Lower leg skin (tissue), 4 donors: ENCODE measurements around the gene TLE2. TPM values are rescaled to one million over a fixed set of nuclear protein-coding genes. Genes with fewer than 3 reads are reported as not detected.

Source experiments
- DNase-seq, 2 donors: peaks; one replicate each; pipeline ENCODE4 v3.0.0-alpha.2; 2019; ENCODE audit warnings: low spot score in 2 of 2
- H3K4me3 ChIP-seq: fragments of 200-600 bp; sonication (generic); 2 replicates; pipeline ENCODE4 v1.5.1; 2017; ENCODE audit warnings: mild to moderate bottlenecking, low read depth; ENCODE audit not compliant: poor library complexity, severe bottlenecking
- CTCF ChIP-seq, 3 donors: fragments of 450-650 bp; IDR thresholded peaks; one replicate each; pipeline ENCODE4 v1.5.1; 2016; ENCODE audit warnings: antibody characterized with exemption in 3 of 3, mild to moderate bottlenecking in 3 of 3, moderate library complexity in 2 of 3
- POLR2A ChIP-seq, 2 donors: fragments of 450-650 bp; IDR thresholded peaks; one replicate each; pipeline ENCODE4 v1.6.1; 2016 to 2017; ENCODE audit warnings: antibody characterized with exemption in 2 of 2, mild to moderate bottlenecking in 1 of 2, moderate library complexity in 1 of 2
- WGBS, 2 donors: methylation state at CpG; one replicate each; pipeline ENCODE4 v1.1.5; 2018; 5-methylcytosine and 5-hydroxymethylcytosine counted together
- intact Hi-C: fragments of 100-400 bp; cut with DNase I; formaldehyde crosslinking; loops from one replicate; pipeline ENCODE4 v1.15.0; 2023; ENCODE audit warnings: low total_unique reads
- total RNA-seq, 4 donors: library from RNA; depleted of rRNA; stranded (reverse); fragments of >200 nt; gene quantifications; one replicate each; pipeline ENCODE4 v1.1.0, GENCODE V29; 2016

Gene TLE2
- total RNA-seq, 4 donors from 2014 or later = 25.3 to 40.1 (median 33.5) TPM

- intact Hi-C loops = no loop called here
- no peak overlapping the region for H3K4me3 ChIP-seq
- DNase-seq = no peak
- 87 to 95% methylated on average over 6 of the region's 6 CpGs for whole genome bisulfite sequencing, 2 donors
- no peak for TF ChIP-seq POLR2A (IDR thresholded peaks at IDR 0.05)
- no peak for TF ChIP-seq CTCF (IDR thresholded peaks at IDR 0.05)
Measured at GRCh38 chr19:3008994-3009393, 20.1 kb downstream of the TLE2 start.

- H3K4me3 ChIP-seq = no peak overlapping the region
- TF ChIP-seq CTCF (IDR thresholded peaks at IDR 0.05) (no peak), POLR2A (IDR thresholded peaks at IDR 0.05) (no peak)
- intact Hi-C loops = no loop called here
- 84 to 89% methylated on average over 9 of the region's 9 CpGs for WGBS, 2 donors
- DNase-seq = no peak
Measured at GRCh38 chr19:3007975-3008374, 21.1 kb downstream of the TLE2 start.

GRCh38 chr19:3006075-3006767 lies 22.9 kb downstream of the TLE2 start:
- DNase-seq = no peak
- intact Hi-C loops = no loop called here
- H3K4me3 ChIP-seq = no peak overlapping the region
- 65 to 79% methylated on average over 23 to 25 of the region's 37 CpGs for WGBS, 2 donors
- TF ChIP-seq POLR2A (IDR thresholded peaks at IDR 0.05) (no peak), CTCF (IDR thresholded peaks at IDR 0.05) (no peak)

DNA sequence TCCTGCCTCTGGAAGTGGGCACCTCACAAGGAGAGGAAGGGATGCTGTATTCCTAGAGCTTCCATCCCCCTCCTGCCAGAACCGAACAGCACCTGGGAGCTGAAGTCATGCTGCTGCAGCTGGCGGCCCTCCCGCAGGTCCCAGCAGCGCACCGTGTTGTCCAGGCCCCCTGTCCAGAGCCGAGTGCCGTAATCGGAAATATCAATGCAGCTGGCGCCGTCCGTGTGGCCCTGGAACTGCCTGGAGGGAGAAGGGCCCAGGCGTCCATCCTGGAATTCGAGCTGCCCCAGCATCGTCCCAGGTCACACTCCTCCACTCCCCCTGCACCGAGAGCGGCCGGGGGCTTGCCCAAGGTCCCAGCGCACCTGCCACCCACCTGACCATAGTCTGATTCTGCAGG lies 23.7 kb downstream of the TLE2 start:
- intact Hi-C loops = no loop called here
- TF ChIP-seq POLR2A (IDR thresholded peaks at IDR 0.05) (no peak), CTCF (IDR thresholded peaks at IDR 0.05) (no peak)
- DNase-seq = no peak
- no peak overlapping the region for H3K4me3 ChIP-seq
- 80 to 88% methylated on average over 18 of the region's 18 CpGs for WGBS, 2 donors

- DNase-seq = no peak
- intact Hi-C loops = no loop called here
- no peak overlapping the region for H3K4me3 ChIP-seq
- TF ChIP-seq CTCF (IDR thresholded peaks at IDR 0.05) = no peak
- WGBS, 2 donors = 95 to 98% methylated on average over 4 of the region's 4 CpGs
Measured at GRCh38 chr19:3004522-3004921, 24.6 kb downstream of the TLE2 start.

- DNase-seq = no peak
- TF ChIP-seq CTCF (IDR thresholded peaks at IDR 0.05) (no peak), POLR2A (IDR thresholded peaks at IDR 0.05) (no peak)
- intact Hi-C loops = no loop called here
- H3K4me3 ChIP-seq = no peak overlapping the region
- WGBS, 2 donors = 94 to 97% methylated on average over 7 of the region's 7 CpGs
Measured at GRCh38 chr19:3003046-3003445, 26.0 kb downstream of the TLE2 start.
